ENCODE measurements around the gene TLN1. TPM values are rescaled to one million over a fixed set of nuclear protein-coding genes. Genes with fewer than 3 reads are reported as not detected.
A peak's percentile ranks its signal among the peaks of the same experiment; 100 is the strongest.

TLN1 gene
- polyA plus RNA-seq, 1 donor, result 117 TPM

DNA sequence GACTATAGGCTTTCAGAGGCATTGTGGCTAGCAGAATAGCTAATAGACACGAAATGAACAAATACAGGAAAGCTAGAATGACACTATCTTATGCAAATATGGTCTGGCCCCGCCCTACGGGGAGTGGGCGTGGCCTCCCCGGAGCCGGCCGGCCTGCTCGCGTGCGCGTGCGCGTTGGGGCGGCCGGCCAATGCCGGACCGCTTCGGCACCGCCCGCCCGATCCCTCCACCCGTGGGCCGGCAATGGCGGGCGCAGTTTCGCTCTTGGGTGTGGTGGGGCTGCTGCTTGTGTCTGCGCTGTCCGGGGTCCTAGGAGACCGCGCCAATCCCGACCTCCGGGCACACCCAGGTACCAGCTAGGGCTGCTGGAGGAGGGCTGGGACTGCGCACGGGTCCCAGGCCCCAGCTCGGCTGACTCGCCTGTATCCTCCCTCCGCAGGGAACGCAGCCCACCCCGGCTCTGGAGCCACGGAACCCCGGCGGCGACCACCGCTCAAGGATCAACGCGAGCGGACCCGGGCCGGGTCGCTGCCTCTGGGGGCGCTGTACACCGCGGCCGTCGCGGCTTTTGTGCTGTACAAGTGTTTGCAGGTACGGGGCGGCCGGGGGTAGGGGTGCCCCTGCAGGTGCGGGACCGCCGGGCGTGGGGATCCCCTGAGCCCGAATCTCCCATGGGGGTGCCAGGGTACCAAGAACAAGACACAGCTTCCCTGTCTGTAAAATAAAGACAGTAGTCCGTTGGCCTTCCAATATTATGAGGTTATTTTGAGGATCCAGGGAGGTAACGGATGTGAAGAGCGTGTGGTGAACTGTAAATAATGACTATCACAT is 73.6 kb downstream of the TLN1 start, which contains the start of gene CCDC107:
Gene CCDC107, plus strand, starts transcription at position 156 of the 831 bp plus-strand sequence. Its CDS starts 88 bp downstream, at position 244.
- H3K27ac ChIP-seq (ENCODE audit: low read length), result peak within 1 kb of the TSS; percentile 90
- no peaks in the 10 kb centered on the region for H3K27me3 ChIP-seq (ENCODE audit: control insufficient read depth, insufficient read depth, low read length)
- peaks cover 12% of the 10 kb centered on the region for H3K36me3 ChIP-seq (ENCODE audit: control insufficient read depth, insufficient read depth, low read length)
- no CpG with 5 or more reads among the region's 67 CpGs for whole genome bisulfite sequencing (ENCODE audit: insufficient coverage, low lambda C conversion rate)
- H3K9me3 ChIP-seq (ENCODE audit: control insufficient read depth, low read depth, low read length), result peaks cover 3% of the 10 kb centered on the region
- H3K4me3 ChIP-seq (ENCODE audit: low read length), result peak within 1 kb of the TSS; percentile 92
- DNase-seq, result peak; percentile 82 to 86
- H3K4me1 ChIP-seq (ENCODE audit: control insufficient read depth, insufficient read depth, low read length), result peaks cover 9% of the 10 kb centered on the region

DNA sequence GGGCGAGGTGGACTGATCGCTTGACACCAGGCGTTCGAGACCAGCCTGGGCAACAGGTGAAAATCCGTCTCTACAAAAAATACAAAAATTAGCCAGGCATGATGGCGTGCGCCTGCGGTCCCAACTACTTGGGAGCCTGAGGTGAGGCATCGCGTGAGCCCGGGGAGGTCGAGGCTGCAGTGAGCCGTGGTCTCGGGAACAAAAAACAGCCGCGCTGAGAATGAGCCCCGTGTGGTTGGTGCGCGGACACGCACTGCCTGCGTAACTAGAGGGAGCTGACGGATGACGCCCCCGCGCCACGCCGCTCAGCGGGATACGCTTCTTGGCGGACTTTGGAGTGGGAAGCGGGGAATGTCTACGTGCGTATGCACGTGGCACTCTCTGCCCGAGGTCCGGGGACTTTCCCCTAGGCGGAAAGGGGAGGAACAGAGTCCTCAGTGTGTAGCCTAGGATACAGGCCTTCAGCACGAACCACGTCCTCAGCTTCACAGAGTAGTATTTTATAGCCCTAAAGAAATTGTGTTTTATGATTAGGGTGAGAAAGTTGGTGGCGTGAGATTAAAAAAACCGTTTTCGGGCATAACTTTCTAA is 74.4 kb downstream of the TLN1 start, which contains the start of gene RMRP:
Gene RMRP, minus strand, starts transcription at position 474 of the 591 bp plus-strand sequence.
- 0% methylated on average over 1 of the region's 42 CpGs for WGBS (ENCODE audit: insufficient coverage, low lambda C conversion rate)
- Histone ChIP-seq H3K9me3 (ENCODE audit: control insufficient read depth, low read depth, low read length) (peaks cover 3% of the 10 kb centered on the region), H3K27me3 (ENCODE audit: control insufficient read depth, insufficient read depth, low read length) (no peaks in the 10 kb centered on the region), H3K4me1 (ENCODE audit: control insufficient read depth, insufficient read depth, low read length) (peaks cover 9% of the 10 kb centered on the region), H3K27ac (ENCODE audit: low read length) (peak within 1 kb of the TSS; percentile 90), H3K4me3 (ENCODE audit: low read length) (peak within 1 kb of the TSS; percentile 92), H3K36me3 (ENCODE audit: control insufficient read depth, insufficient read depth, low read length) (peaks cover 12% of the 10 kb centered on the region)
- peak; percentile 100 for DNase-seq

DNA sequence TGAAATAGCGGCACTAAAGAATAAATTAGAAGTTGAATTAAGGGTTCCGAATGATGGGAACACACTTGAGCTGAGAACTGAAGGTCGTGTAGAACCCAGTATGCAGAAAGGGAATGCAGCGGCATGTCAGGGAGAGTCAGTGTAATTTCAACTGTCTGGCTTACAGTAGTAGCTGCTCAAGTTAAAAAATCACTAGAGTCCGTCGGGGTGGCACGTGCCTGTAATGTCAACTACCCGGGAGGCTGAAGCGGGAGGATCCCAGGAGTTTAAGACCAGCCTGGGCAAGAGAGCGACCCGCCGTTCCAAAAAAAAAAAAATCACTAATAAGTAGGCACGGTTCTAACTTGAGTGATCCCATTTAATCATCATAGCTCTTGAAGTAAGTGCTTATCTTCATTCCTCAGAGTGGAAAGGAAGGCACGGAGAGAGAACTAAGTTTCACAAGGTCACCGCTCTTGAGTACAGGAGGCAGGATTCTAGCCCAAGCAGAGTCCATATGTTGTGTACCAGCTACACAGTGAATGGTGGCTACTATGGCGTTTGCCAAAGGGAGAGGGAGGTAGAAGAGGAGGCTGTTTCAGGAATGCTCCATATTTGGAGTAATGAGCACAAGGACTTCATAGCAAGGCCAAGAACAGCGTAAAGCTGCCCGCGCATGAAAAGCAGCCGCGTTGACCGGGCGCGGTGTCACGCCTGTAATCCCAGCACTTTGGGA is 75.0 kb downstream of the TLN1 start:
- Histone ChIP-seq H3K4me3 (ENCODE audit: low read length) (peak overlapping the region; percentile 44), H3K9me3 (ENCODE audit: control insufficient read depth, low read depth, low read length) (peaks cover 3% of the 10 kb centered on the region), H3K27ac (ENCODE audit: low read length) (peak overlapping the region; percentile 90), H3K4me1 (ENCODE audit: control insufficient read depth, insufficient read depth, low read length) (peaks cover 12% of the 10 kb centered on the region), H3K36me3 (ENCODE audit: control insufficient read depth, insufficient read depth, low read length) (peaks cover 12% of the 10 kb centered on the region), H3K27me3 (ENCODE audit: control insufficient read depth, insufficient read depth, low read length) (no peaks in the 10 kb centered on the region)
- 29% methylated on average over 4 of the region's 25 CpGs for WGBS (ENCODE audit: insufficient coverage, low lambda C conversion rate)
- DNase-seq, result peak in 1 of 2 donors; percentile 83

DNA sequence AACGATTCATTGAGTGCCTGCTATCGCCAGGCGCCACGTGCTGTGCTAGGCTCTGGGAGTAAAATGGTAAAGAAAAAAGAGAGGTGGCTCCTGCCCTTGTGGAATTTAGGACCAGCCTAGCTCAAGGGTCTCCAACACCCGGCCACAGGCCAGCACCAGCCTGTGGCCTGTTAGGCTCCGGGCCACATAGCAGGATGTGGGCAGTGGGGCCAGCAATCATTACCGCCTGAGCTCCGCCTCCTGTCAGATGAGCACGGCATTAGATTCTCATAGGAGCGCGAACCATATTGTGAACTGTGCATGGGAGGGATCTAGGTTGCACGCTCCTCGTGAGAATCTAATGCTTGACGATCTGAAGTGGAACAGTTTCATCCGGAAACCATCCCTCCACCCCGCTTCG is 75.6 kb downstream of the TLN1 start:
- Histone ChIP-seq H3K27me3 (ENCODE audit: control insufficient read depth, insufficient read depth, low read length) (no peaks in the 10 kb centered on the region), H3K27ac (ENCODE audit: low read length) (no peak overlapping the region), H3K9me3 (ENCODE audit: control insufficient read depth, low read depth, low read length) (peaks cover 3% of the 10 kb centered on the region), H3K4me1 (ENCODE audit: control insufficient read depth, insufficient read depth, low read length) (peaks cover 14% of the 10 kb centered on the region), H3K36me3 (ENCODE audit: control insufficient read depth, insufficient read depth, low read length) (peaks cover 11% of the 10 kb centered on the region), H3K4me3 (ENCODE audit: low read length) (no peak overlapping the region)
- no CpG with 5 or more reads among the region's 17 CpGs for WGBS (ENCODE audit: insufficient coverage, low lambda C conversion rate)
- DNase-seq, result no peak

DNA sequence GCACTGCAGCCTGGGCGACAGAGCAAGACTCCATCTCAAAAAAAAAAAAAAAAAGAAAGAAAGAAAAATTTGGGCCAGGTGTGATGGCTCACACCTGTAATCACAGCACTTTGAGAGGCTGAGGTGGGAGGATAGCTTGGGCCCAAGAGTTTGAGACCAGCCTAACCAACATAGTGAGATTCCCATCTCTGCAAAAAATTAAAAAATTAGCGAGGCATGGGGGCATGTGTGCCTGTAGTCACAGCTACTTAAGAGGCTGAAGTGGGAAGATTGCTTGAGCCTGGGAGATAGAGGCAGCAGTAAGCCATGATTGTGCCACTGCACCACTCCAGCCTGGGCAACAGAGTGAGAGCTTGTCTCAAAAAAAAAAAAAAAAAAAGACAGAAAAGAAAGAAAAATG is 78.4 kb downstream of the TLN1 start:
- H3K36me3 ChIP-seq (ENCODE audit: control insufficient read depth, insufficient read depth, low read length), result no peaks in the 10 kb centered on the region
- H3K4me3 ChIP-seq (ENCODE audit: low read length), result no peak overlapping the region
- H3K27ac ChIP-seq (ENCODE audit: low read length), result no peak overlapping the region
- 100% methylated on average over 1 of the region's 2 CpGs for WGBS (ENCODE audit: insufficient coverage, low lambda C conversion rate)
- no peaks in the 10 kb centered on the region for H3K27me3 ChIP-seq (ENCODE audit: control insufficient read depth, insufficient read depth, low read length)
- peaks cover 9% of the 10 kb centered on the region for H3K4me1 ChIP-seq (ENCODE audit: control insufficient read depth, insufficient read depth, low read length)
- DNase-seq, result no peak
- H3K9me3 ChIP-seq (ENCODE audit: control insufficient read depth, low read depth, low read length), result peaks cover 3% of the 10 kb centered on the region

DNA sequence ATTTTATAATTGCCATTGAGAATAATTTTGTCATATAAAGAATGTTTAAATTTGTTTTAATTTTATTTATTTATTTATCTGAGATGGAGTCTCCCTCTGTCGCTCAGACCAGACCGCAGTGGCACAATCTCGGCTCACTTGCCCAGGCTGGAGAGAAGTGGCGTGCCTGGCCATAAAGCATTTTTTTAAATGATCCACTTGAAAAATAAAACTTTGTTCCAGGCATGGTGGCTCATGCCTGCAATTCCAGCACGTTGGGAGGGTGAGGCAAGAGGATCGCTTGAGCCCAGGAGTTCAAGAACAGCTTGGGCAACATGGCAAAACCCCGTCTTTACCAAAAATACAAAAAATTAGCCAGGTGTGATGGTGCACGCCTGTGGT is 79.2 kb downstream of the TLN1 start:
- 100% methylated on average over 2 of the region's 8 CpGs for WGBS (ENCODE audit: insufficient coverage, low lambda C conversion rate)
- no peak overlapping the region for H3K27ac ChIP-seq (ENCODE audit: low read length)

DNA sequence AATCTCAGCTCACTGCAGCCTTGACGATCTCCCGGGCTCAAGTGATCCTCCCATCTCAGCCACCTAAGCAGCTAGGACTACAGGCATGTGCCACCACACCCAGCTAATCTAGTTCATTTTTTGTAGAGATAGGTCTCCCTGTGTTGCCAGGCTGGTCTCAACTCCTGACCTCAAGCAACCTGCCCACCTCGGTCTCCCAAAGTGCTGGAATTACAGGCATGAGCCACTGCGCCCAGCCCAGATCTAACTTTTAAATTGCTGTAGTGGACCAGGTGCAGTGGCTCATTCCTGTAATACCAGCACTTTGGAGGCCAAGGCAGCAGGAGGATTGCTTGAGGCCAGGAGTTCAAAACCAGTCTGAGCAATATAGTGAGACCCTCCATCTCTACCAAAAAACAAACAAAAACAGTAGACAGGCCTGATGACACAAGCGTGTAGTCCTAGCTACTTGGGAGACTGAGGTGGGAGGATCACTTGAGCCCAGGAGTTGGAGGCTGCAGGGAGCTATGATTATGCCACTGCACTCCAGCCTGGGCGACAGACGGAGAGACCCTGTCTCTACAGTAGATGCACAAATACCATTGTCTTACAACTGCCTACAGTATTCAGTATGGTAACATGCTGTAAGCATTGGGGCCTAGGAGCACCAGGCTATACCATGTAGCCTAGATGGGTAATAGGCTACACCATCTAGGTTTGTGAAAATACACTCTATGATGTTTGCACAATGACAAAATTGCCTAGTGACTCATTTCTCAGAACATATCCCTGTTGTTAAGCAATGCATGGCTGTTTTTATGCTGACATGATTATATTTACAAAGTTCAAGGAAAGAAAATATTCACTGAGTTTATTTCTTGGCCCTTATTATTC is 79.8 kb downstream of the TLN1 start:
- H3K27me3 ChIP-seq (ENCODE audit: control insufficient read depth, insufficient read depth, low read length), result no peaks in the 10 kb centered on the region
- no CpG with 5 or more reads among the region's 7 CpGs for WGBS (ENCODE audit: insufficient coverage, low lambda C conversion rate)
- H3K4me3 ChIP-seq (ENCODE audit: low read length), result no peak overlapping the region
- H3K36me3 ChIP-seq (ENCODE audit: control insufficient read depth, insufficient read depth, low read length), result no peaks in the 10 kb centered on the region
- peak in 1 of 2 donors; percentile 53 for DNase-seq
- H3K4me1 ChIP-seq (ENCODE audit: control insufficient read depth, insufficient read depth, low read length), result peaks cover 12% of the 10 kb centered on the region
- H3K9me3 ChIP-seq (ENCODE audit: control insufficient read depth, low read depth, low read length), result no peaks in the 10 kb centered on the region
- H3K27ac ChIP-seq (ENCODE audit: low read length), result no peak overlapping the region

More for the DNA sequence above, 79.2 kb downstream of the TLN1 start:
- peaks cover 3% of the 10 kb centered on the region for H3K9me3 ChIP-seq (ENCODE audit: control insufficient read depth, low read depth, low read length)
- no peak overlapping the region for H3K4me3 ChIP-seq (ENCODE audit: low read length)
- H3K36me3 ChIP-seq (ENCODE audit: control insufficient read depth, insufficient read depth, low read length), result no peaks in the 10 kb centered on the region
- DNase-seq, result no peak
- H3K4me1 ChIP-seq (ENCODE audit: control insufficient read depth, insufficient read depth, low read length), result peaks cover 9% of the 10 kb centered on the region
- H3K27me3 ChIP-seq (ENCODE audit: control insufficient read depth, insufficient read depth, low read length), result no peaks in the 10 kb centered on the region

DNA sequence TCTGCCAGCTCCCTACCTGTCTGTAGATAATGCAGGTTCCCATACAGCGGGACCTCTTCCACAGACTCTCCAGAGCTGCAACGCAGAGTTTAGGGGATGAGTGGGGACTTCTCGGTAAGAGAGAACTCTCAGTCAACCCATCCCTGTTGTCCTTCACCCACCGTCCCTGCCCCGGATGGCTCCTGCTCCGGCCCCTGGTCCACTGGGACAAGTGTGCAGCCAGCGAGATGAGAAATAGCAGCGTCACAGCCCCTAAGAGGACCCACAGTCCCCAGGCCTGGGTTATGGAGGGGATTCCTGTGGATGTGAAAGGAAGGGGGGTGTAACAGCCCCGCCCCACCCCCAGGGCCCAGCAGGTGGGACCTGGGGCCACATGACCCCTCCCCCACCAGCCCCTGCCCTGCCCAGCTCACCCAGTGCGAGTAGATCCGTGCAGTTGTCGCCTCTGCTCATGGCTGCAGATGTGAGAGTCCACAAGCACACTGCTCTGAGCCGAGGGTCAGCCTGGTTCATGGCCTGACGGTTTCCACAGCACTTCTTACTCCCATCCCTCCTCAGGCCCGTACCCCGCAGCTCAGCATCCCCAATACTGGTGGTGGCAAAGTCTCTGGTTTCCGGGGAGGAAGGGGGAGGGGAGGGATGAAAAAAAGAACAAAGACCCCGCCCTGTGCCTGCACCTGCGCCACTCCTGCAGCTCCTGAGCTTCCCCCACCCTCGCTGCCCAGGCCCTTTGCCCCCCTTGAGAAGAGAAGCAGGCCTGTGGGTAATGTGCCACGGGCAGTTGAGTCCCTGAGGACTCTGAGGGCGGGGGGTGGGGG is 81.4 kb downstream of the TLN1 start, which contains the start of gene SIT1:
Gene SIT1, minus strand, starts transcription at position 591 of the 818 bp plus-strand sequence. Its CDS starts 78 bp downstream, at position 513.
- Histone ChIP-seq H3K4me3 (ENCODE audit: low read length) (no peak within 1 kb of the TSS), H3K4me1 (ENCODE audit: control insufficient read depth, insufficient read depth, low read length) (peaks cover 8% of the 10 kb centered on the region), H3K9me3 (ENCODE audit: control insufficient read depth, low read depth, low read length) (no peaks in the 10 kb centered on the region), H3K27ac (ENCODE audit: low read length) (no peak within 1 kb of the TSS), H3K27me3 (ENCODE audit: control insufficient read depth, insufficient read depth, low read length) (no peaks in the 10 kb centered on the region), H3K36me3 (ENCODE audit: control insufficient read depth, insufficient read depth, low read length) (no peaks in the 10 kb centered on the region)
- no peak for DNase-seq
- WGBS (ENCODE audit: insufficient coverage, low lambda C conversion rate), result no CpG with 5 or more reads among the region's 22 CpGs
